Superior temporal gyrus (tissue), 1 donor: ENCODE results near the gene EEIG2.
"Not testable (repeated sequence)": the region's sequence is repeated elsewhere in the genome, so short reads cannot be mapped to it uniquely, and the experiment has no call there.

Source experiments
- DNase-seq: peaks from one replicate; pipeline ENCODE4 v3.0.0-alpha.2; 2016; ENCODE audit errors: extremely low spot score

EEIG2 gene

GRCh38 chr1:108547493-108547892 lies 12.4 kb upstream of the EEIG2 start:
- DNase-seq: not testable (repeated sequence)

GRCh38 chr1:108551137-108551862 lies 8.6 kb upstream of the EEIG2 start:
- no peak for DNase-seq

- no peak for DNase-seq
Observed at GRCh38 chr1:108553905-108554304, 6.0 kb upstream of the EEIG2 start.

- DNase-seq: no peak
Observed at GRCh38 chr1:108554682-108555427, 5.0 kb upstream of the EEIG2 start.

- no peak for DNase-seq
Observed at GRCh38 chr1:108556066-108556465, 3.8 kb upstream of the EEIG2 start.

- no peak for DNase-seq
Observed at GRCh38 chr1:108556499-108556898, 3.4 kb upstream of the EEIG2 start.

GRCh38 chr1:108557296-108557695 lies 2.6 kb upstream of the EEIG2 start:
- no peak for DNase-seq

- peak; percentile 56 for DNase-seq
Observed at GRCh38 chr1:108560189-108560873, 431 bp downstream of the EEIG2 start.

- peak; percentile 36 for DNase-seq
Observed at GRCh38 chr1:108560874-108561459, 1.1 kb downstream of the EEIG2 start.

- no peak for DNase-seq
Observed at GRCh38 chr1:108561689-108562326, 1.9 kb downstream of the EEIG2 start.

- no peak for DNase-seq
Observed at GRCh38 chr1:108563808-108564207, 3.9 kb downstream of the EEIG2 start.

- DNase-seq: no peak
Observed at GRCh38 chr1:108565081-108565480, 5.2 kb downstream of the EEIG2 start.

GRCh38 chr1:108565512-108565911 lies 5.6 kb downstream of the EEIG2 start:
- no peak for DNase-seq

GRCh38 chr1:108568589-108568988 lies 8.7 kb downstream of the EEIG2 start:
- no peak for DNase-seq

- no peak for DNase-seq
Observed at GRCh38 chr1:108569097-108569728, 9.3 kb downstream of the EEIG2 start.

- no peak for DNase-seq
Observed at GRCh38 chr1:108570128-108570527, 10.2 kb downstream of the EEIG2 start.

- no peak for DNase-seq
Observed at GRCh38 chr1:108570998-108571401, 11.1 kb downstream of the EEIG2 start.

- no peak for DNase-seq
Observed at GRCh38 chr1:108572182-108572581, 12.3 kb downstream of the EEIG2 start.

- DNase-seq: no peak
Observed at GRCh38 chr1:108573183-108573582, 13.3 kb downstream of the EEIG2 start.

- no peak for DNase-seq
Observed at GRCh38 chr1:108574008-108574407, 14.1 kb downstream of the EEIG2 start.

GRCh38 chr1:108575375-108575774 lies 15.5 kb downstream of the EEIG2 start:
- no peak for DNase-seq
